Natural killer cell (primary cell): ENCODE results near the gene RANBP1. TPM values are rescaled to one million over a fixed set of nuclear protein-coding genes. Genes with fewer than 3 reads are reported as not detected.

Experiments used
- ATAC-seq, 3 donors: fragments of 150-1000 bp in 2 of 3; fragments of 200-7000 bp in 1 of 3; cut with Tn5 transposase; 1 replicate in 1 of 3; 2 replicates in 2 of 3; pipeline ENCODE4 v1.10.0; 2021; ENCODE audit warnings: mild to moderate bottlenecking in 2 of 3, moderate library complexity in 2 of 3
- DNase-seq, 2 donors: peaks; one replicate each; pipeline versions ENCODE4 v3.0.0 to v3.0.0-alpha.2; 2013 to 2021; ENCODE audit warnings: mixed read lengths in 1 of 2
- H3K27ac ChIP-seq: one replicate; pipeline ENCODE4 v1.5.1; 2013; ENCODE audit warnings: mild to moderate bottlenecking, low read length
- H3K27me3 ChIP-seq: one replicate; pipeline ENCODE4 v1.6.1; 2013; ENCODE audit warnings: low read length; ENCODE audit not compliant: control insufficient read depth, insufficient read depth
- H3K36me3 ChIP-seq: one replicate; pipeline ENCODE4 v1.6.1; 2013; ENCODE audit warnings: low read length; ENCODE audit not compliant: control insufficient read depth, insufficient read depth
- H3K4me1 ChIP-seq: one replicate; pipeline ENCODE4 v1.6.1; 2013; ENCODE audit warnings: low read length; ENCODE audit not compliant: control insufficient read depth, insufficient read depth
- H3K4me3 ChIP-seq: one replicate; pipeline ENCODE4 v1.5.1; 2013; ENCODE audit warnings: low read length
- H3K9me3 ChIP-seq: one replicate; pipeline ENCODE4 v1.6.1; 2013; ENCODE audit warnings: low read length; ENCODE audit not compliant: control insufficient read depth, insufficient read depth
- H3K27ac Mint-ChIP-seq, 2 donors: one replicate each; pipeline ENCODE4 v1.8.0; 2022; ENCODE audit warnings: mild to moderate bottlenecking in 2 of 2, mixed read lengths in 2 of 2, moderate library complexity in 1 of 2
- H3K27me3 Mint-ChIP-seq, 2 donors: one replicate each; pipeline ENCODE4 v1.8.0; 2022; ENCODE audit warnings: low read depth in 2 of 2, mixed read lengths in 2 of 2
- H3K36me3 Mint-ChIP-seq: one replicate; pipeline ENCODE4 v1.8.0; 2022; ENCODE audit warnings: mixed read lengths
- H3K4me1 Mint-ChIP-seq, 2 donors: one replicate each; pipeline ENCODE4 v1.8.0; 2022; ENCODE audit warnings: mixed read lengths in 2 of 2
- H3K4me3 Mint-ChIP-seq: one replicate; pipeline ENCODE4 v1.8.0; 2022; ENCODE audit warnings: mild to moderate bottlenecking, moderate library complexity, mixed read lengths
- H3K9me3 Mint-ChIP-seq, 2 donors: one replicate each; pipeline ENCODE4 v1.8.0; 2022; ENCODE audit warnings: mixed read lengths in 2 of 2
- WGBS: methylation state at CpG from one replicate; pipeline ENCODE4 v1.1.7; 2013; ENCODE audit warnings: missing lambda C conversion rate; ENCODE audit not compliant: insufficient coverage; 5-methylcytosine and 5-hydroxymethylcytosine counted together
- intact Hi-C: fragments of 100-400 bp; cut with micrococcal nuclease; formaldehyde crosslinking; loops from one replicate; pipeline ENCODE4 v1.14.2; 2022
- total RNA-seq, 4 donors: library from RNA; stranded (reverse); fragments of 120-200 nt in 1 of 4; gene quantifications; one replicate each; pipeline versions ENCODE4 v1.2.3 to v1.2.4, GENCODE V29; 2013 to 2022
- TF ChIP-seq, protein P1 (sequence below): fragments of 200-600 bp; IDR thresholded peaks from one replicate; pipeline ENCODE4 v1.8.0; 2022; ENCODE audit warnings: antibody characterized with exemption

The RANBP1 gene
- total RNA-seq, 3 donors from 2014 or later (not counting 1 experiment from before 2014, with no cell fraction given) = 54.0 to 61.0 (median 56.3) TPM

DNA sequence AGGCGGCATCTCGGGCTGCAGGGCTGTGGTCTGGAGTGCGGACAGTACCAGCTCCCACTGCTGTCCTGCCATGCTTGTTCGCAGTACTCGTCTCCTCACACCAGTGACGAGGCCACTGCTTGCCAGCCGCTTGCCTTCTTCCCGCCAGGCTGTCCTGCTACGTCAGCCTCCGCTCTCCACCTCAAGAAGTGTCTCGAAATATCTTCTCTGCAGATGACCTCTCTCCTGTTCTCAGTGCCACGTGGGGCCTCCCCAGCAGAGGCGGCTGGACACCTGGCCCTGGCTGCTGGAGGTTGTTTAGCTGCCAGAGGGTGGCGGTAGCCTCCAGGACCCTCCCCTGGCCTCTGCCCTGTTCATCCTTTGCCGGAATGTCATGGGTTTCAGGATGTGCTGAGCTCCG lies 38.0 kb downstream of the RANBP1 start:
- no peaks in the 10 kb centered on the region for H3K27me3 Mint-ChIP-seq
- Histone ChIP-seq H3K27me3 (peaks cover 4% of the 10 kb centered on the region), H3K36me3 (no peaks in the 10 kb centered on the region), H3K27ac (no peak overlapping the region), H3K4me3 (no peak overlapping the region), H3K4me1 (peaks cover 21% of the 10 kb centered on the region), H3K9me3 (no peaks in the 10 kb centered on the region)
- H3K27ac Mint-ChIP-seq = no peak overlapping the region
- intact Hi-C loops = no loop called here
- TF ChIP-seq, protein P1, sequence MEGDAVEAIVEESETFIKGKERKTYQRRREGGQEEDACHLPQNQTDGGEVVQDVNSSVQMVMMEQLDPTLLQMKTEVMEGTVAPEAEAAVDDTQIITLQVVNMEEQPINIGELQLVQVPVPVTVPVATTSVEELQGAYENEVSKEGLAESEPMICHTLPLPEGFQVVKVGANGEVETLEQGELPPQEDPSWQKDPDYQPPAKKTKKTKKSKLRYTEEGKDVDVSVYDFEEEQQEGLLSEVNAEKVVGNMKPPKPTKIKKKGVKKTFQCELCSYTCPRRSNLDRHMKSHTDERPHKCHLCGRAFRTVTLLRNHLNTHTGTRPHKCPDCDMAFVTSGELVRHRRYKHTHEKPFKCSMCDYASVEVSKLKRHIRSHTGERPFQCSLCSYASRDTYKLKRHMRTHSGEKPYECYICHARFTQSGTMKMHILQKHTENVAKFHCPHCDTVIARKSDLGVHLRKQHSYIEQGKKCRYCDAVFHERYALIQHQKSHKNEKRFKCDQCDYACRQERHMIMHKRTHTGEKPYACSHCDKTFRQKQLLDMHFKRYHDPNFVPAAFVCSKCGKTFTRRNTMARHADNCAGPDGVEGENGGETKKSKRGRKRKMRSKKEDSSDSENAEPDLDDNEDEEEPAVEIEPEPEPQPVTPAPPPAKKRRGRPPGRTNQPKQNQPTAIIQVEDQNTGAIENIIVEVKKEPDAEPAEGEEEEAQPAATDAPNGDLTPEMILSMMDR = no peak
- no peak overlapping the region for H3K4me3 Mint-ChIP-seq
- no peak for ATAC-seq
- WGBS = 87% methylated on average over 16 of the region's 16 CpGs
- H3K4me1 Mint-ChIP-seq = peaks cover 0 to 4% of the 10 kb centered on the region in 2 donors
- no peak for DNase-seq
- no peaks in the 10 kb centered on the region for H3K9me3 Mint-ChIP-seq
- H3K36me3 Mint-ChIP-seq = no peaks in the 10 kb centered on the region

DNA sequence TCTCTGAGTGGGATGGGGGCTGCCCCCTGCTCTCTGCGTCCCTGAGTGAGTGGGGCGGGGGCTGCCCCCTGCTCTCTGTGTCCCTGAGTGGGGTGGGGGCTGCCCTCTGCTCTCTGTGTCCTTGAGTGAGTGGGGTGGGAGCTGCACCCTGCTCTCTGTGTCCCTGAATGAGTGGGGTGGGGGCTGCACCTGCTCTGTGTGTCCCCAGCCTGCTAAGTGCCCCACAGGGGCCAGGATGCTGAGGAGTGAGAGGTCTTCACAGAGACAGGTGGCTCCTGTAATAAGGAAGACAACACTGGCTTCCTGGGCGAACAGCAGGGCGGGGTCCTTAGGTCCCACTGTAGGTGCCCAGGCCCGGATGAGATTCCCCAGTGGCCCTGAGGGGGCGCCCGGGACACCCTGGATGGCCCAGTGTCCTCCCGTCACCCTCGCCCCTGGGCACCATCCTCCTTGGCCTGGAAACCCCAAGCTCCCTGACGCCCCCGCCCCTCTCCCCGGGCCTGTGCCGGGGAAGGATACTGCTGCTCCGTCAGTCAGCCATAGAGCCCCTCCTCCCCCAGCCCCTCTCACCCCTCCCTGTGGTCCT lies 38.8 kb downstream of the RANBP1 start:
- Histone ChIP-seq H3K36me3 (no peaks in the 10 kb centered on the region), H3K27ac (no peak overlapping the region), H3K4me1 (peaks cover 21% of the 10 kb centered on the region), H3K27me3 (peaks cover 4% of the 10 kb centered on the region), H3K4me3 (no peak overlapping the region), H3K9me3 (no peaks in the 10 kb centered on the region)
- Mint-ChIP-seq H3K27me3 (no peaks in the 10 kb centered on the region), H3K4me3 (no peak overlapping the region), H3K36me3 (no peaks in the 10 kb centered on the region), H3K9me3 (no peaks in the 10 kb centered on the region), H3K27ac (no peak overlapping the region), H3K4me1 (peaks cover 0 to 4% of the 10 kb centered on the region in 2 donors)
- intact Hi-C loops = loop anchor here (5.0 kb wide), 1 partner anchor 303 kb away; no protein-coding TSS in a partner anchor
- DNase-seq = no peak
- TF ChIP-seq, protein P1 = no peak
- WGBS = 68% methylated on average over 14 of the region's 14 CpGs
- no peak for ATAC-seq

DNA sequence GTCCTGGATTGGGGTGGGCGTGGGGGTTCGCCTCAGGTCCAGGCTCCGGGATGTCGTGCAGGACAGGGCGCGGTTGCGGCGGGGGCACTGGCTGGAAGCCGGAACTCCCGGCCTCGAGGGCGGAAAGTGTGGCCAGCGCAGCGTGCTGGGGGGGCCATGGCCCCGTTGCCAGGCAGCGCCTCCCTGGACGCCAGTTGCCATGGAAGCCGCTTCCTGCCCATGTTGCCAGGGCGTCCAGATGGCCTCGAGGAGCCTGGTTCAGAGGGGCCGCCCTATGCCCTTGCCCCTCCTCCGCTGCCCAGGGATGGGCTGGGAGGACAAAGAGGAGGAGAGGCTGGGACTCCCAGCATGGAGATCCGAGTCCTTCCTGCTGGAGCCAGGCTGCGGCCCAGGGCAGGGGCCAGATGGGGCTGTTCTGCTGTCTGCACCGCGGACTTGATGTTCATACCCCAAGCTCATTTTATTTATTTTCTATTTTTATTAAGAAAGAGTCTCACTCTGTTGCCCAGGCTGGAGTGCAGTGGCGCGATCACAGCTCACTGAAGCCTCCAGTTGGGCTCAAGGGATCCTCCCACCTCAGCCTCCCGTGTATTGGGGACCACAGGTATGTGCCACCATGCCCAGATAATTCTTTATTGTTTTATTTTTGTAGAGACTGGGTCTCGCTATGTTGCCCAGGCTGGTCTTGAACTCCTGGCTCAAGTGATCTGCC lies 39.6 kb downstream of the RANBP1 start:
- H3K9me3 Mint-ChIP-seq = no peaks in the 10 kb centered on the region
- H3K36me3 Mint-ChIP-seq = no peaks in the 10 kb centered on the region
- intact Hi-C loops = loop anchor here (5.0 kb wide), 1 partner anchor 302 kb away; no protein-coding TSS in a partner anchor
- TF ChIP-seq, protein P1 = no peak
- ATAC-seq = peak in 1 of 3 donors; percentile 34
- H3K4me1 Mint-ChIP-seq = peaks cover 0 to 4% of the 10 kb centered on the region in 2 donors
- peak in 1 of 2 donors; percentile 40 for DNase-seq
- Histone ChIP-seq H3K27ac (no peak overlapping the region), H3K36me3 (no peaks in the 10 kb centered on the region), H3K9me3 (no peaks in the 10 kb centered on the region), H3K27me3 (peaks cover 4% of the 10 kb centered on the region), H3K4me1 (peaks cover 21% of the 10 kb centered on the region), H3K4me3 (no peak overlapping the region)
- no peak overlapping the region for H3K27ac Mint-ChIP-seq
- H3K4me3 Mint-ChIP-seq = no peak overlapping the region
- peaks cover 0 to 4% of the 10 kb centered on the region in 2 donors for H3K27me3 Mint-ChIP-seq
- 51% methylated on average over 30 of the region's 30 CpGs for WGBS
